ENCODE measurements around the gene ERBIN.

- TF ChIP-seq CTCF (IDR thresholded peaks at IDR 0.05; ENCODE audit: poor library complexity) (no peak), EZH2phosphoT487 (IDR thresholded peaks at IDR 0.05; ENCODE audit: low read depth, severe bottlenecking, unreplicated experiment) (no peak), EZH2 (IDR thresholded peaks at IDR 0.05; ENCODE audit: borderline replicate concordance) (no peak)
These were observed 1.9 kb upstream of the ERBIN start for GRCh38 chr5:65924366-65925043.

Measured in hepatocyte (in vitro differentiated cells).